HG03139 (cell line): ENCODE results near the gene TAX1BP3.

Experiments used
- ATAC-seq: cut with Tn5 transposase; IDR thresholded peaks from one replicate; pipeline ENCODE4 v1.9.1; 2021; ENCODE audit not compliant: unreplicated experiment

The TAX1BP3 gene

DNA sequence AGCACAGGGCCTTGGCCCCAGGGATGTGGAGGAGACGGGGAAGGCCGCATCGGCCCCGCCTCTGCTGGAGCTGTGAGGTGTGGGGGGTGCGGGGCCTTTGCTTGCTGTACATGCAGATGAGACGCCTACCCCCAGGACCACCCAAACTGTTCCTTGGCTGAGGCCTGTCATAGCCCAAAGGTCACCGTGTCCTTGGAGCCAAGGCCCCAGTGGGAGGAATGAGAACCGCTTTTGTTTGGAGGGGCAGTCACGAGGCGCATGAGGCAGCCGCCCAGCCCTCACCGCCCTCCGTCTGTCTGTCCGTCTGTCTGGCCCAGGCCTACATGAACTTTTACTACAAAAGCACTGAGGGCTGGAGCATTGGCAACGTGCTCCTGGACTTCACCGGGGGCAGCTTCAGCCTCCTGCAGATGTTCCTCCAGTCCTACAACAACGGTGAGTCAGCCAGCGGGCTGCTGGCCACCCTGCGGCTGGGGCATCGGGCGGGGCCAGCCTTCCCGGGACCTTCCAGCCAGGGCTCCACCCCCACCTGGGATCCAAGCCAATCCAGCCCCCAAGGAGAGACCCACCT lies 8.8 kb downstream of the TAX1BP3 start:
- ATAC-seq = no peak

DNA sequence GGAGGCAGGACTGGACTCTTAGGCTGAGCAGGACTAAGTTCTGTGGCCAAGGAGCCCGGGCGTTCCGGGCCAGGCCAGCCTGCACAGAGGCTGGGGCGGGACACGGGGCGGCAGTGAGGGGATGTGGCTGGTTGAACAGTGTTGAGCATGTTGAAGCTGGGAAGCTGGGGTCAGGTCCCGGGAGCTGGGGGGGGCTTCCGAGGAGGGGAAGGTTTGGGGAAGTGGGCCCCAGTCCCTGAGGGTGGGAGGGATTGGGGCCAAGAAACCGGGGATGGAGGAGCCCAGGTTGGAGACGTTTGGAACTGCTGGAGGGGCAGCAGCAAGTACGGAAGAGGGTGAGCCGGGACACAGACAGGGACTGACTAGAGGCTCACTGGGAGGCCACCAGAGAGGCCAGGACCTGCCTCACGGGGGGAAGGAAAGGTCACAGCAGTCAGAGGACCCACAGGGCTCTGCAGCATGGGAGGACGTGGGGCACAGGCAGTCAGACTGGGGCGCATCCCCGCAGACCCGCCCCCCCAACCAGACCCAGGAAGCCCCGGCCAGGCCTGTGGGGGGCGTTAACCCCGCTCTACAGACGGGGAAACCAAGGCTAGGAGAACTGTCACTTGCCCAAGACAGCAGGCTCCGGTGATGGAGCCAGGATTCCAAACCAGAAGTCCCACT lies 9.5 kb downstream of the TAX1BP3 start:
- ATAC-seq = no peak

DNA sequence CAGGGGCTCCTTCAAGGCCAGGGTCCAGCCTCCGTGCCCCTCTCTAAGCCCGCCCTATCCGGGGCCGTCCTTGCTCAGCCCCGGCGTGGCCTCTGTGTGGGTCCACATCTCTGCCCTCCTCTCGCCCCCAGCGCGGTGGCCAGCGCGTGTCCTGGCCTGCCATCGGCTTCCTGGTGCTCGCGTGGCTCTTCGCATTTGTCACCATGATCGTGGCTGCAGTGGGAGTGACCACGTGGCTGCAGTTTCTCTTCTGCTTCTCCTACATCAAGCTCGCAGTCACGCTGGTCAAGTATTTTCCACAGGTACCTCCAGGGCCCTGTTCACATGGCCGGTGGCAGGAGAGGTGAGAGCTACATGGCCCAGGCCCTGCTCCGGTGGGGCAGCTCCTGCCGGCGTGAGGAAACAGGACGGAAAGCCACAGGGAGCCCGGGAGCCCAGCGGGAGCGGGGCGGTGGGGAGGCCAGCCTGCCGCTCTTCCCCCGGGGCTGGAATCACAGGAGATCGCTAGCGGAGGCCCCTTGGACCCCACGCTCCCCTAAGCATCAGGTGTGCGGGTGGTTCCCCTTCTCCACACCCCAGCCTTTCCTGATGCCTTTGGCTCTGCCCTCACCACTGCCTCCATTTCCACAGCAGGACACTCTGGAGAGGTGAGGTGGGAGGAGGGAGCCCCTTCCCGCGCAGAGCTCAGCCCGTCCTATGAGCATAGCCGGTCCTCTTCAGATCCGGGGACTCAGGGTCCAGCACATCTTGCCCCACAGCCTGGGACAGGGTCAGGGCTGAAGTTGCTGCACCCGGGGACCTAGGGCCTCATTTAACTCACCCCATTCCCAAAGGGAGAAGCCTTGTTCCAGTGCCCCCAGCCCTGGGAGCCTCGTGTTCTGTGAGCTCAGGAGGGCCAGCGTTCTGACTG lies 10.2 kb downstream of the TAX1BP3 start:
- no peak for ATAC-seq

GRCh38 chr17:3657588-3657869 lies 10.8 kb downstream of the TAX1BP3 start:
- ATAC-seq = no peak

DNA sequence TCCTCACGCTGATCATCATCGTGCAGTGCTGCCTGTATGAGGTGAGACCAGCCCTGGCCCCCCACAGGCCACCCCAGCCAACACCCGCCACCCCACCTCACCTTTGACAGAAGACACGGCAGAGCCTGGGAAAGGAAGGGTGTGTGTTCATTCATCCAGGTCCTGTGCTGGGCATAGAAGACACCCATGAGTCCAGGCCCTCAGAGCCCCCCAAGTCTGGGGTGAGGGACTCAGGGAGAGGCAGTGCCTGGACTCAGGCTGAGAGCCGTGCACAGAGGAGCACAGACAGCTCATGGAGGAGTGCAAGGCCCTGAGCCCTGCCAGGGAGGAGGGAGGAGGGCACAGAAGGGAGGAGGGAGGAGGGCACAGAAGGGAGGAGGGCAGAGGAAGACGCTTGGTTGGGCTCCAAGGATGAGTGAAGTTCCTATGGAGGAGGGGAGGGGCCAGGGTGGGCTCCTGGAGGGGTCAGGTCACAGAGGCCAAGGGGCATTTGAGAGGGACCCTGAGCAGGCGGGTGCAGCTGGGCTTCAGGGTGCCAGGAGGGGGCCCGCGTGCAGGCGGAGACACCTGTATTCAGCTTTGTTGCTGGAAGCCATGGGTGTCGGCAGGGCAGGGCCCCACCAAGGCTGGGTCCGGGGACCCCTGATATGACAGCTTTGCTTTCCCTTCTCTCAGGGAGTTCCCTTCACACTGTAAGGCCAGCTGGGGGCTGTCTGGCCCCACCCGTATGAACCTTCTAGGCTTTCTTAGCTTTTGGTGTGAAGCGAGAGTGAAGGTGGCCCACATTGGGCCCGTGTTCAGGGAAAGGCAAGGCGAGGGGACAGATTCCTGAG lies 11.4 kb downstream of the TAX1BP3 start:
- ATAC-seq = no peak

GRCh38 chr17:3656353-3656752 lies 12.0 kb downstream of the TAX1BP3 start:
- no peak for ATAC-seq

GRCh38 chr17:3655766-3656165 lies 12.6 kb downstream of the TAX1BP3 start:
- no peak for ATAC-seq

GRCh38 chr17:3647769-3648555 lies 20.4 kb downstream of the TAX1BP3 start:
- no peak for ATAC-seq

- ATAC-seq = no peak
Observed at GRCh38 chr17:3647251-3647650, 21.1 kb downstream of the TAX1BP3 start.

DNA sequence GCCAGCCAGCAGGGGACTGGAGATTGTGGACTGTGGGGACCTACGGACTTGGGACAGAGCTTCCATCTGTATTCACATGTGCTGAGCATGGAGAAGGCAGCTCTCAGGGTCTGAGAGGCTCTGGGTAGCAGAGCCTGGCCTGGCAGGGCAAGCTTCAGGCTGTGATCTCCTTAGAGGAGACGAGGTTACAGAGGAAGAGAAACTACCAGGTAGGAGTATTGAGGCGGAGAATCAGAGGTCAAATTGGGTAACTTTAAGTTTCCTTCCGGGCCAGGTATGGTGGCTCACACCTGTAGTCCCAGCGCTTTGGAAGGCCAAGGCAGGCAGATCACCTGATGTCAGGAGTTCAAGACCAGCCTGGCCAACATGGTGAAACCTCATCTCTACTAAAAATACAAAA lies 23.1 kb downstream of the TAX1BP3 start:
- no peak for ATAC-seq

DNA sequence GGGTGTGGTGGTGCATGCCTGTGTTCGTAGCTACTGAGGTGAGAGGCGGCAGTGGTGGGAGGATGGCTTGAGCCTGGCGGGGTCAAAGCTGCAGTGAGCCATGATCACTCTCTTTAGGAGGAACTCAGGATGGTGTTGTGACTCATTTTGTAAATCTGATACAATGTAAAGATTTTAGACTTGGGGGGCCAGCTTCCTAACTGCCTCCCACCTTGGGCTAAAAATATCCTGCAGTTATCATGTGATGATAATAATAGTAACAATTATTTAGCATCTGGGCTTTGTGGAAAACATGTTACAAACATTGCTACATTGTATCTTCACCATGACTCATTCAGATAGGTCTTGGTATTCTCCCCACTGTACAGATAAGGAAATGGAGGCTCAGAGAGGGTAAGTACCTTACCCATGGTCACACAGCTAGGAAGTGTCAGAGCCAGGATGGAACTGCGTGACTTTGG lies 24.5 kb downstream of the TAX1BP3 start:
- no peak for ATAC-seq

GRCh38 chr17:3641717-3642486 lies 26.5 kb downstream of the TAX1BP3 start:
- ATAC-seq = no peak

DNA sequence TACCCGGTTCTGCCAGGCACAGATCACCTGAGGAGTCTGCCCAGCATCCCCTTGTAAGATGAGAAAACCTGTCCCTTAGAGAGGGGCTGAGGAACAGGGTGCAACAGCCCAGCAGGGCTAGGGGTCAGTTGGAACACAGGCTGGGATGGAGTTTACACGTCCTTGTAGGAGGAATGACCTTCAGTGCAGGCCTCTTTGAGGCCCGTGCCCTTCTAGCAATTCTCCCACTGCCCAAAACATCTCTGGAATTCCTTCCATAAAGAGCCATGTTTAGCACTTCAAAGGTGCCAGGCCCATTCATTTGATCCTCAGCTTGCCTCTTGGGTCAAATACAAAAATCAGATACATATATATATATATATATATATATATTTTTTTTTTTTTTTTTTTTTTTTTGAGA lies 27.4 kb downstream of the TAX1BP3 start:
- ATAC-seq = no peak

DNA sequence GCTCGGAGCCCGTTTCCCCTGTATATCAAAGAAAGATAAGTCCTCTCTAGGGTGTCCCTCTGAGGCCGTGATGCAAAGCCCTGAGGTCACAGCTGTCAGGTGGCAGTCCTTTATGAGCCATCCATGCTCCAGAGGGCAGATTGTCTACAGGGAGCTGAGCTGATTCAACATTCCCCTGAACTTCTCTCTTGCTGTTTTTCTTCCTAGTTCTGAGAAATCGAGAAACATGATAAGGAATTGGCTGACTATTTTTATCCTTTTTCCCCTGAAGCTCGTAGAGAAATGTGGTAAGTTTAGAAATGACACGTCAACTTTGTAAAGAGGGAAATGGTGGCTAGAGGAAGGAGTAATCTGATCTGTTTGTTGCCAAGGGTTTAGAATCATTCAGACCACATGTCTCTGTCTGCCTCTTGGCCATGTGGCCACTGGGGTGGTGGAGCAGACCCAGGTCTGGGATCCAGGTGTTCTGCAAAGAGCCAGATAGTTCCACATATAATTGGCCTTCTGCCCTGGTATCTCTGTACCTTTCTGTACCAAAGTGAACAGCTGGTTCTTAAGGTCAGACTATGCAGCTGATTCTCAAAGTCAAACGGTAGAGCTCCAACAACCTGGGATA lies 28.3 kb downstream of the TAX1BP3 start:
- ATAC-seq = no peak

DNA sequence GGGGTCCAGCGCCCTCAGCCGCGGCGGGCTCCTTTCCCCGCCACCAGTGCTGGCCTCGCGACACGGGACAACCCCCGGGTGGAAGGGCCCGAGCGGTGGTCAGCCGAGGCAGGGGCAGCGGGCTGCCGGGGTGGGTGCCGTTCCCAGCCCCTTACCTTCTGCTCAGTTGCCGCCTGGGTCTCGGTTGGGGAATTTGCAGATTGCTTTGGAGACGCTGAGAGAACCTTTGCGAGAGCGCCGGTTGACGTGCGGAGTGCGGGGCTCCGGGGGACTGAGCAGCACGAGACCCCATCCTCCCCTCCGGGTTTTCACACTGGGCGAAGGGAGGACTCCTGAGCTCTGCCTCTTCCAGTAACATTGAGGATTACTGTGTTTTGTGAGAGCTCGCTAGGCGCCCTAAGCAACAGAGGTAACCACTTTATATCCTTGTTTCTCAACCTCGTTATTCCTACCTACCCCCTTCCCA lies 31.4 kb downstream of the TAX1BP3 start:
- peak; percentile 6 for ATAC-seq

GRCh38 chr17:3636154-3636907 lies 32.0 kb downstream of the TAX1BP3 start, which contains the start of the genes CTNS and SHPK:
Gene CTNS (plus strand): TSS chr17:3636760. CDS start chr17:3640207, 3,447 bp downstream.
Gene SHPK (minus strand): TSS chr17:3636250. CDS start chr17:3636219, 31 bp downstream.
- peak; percentile 93 for ATAC-seq

DNA sequence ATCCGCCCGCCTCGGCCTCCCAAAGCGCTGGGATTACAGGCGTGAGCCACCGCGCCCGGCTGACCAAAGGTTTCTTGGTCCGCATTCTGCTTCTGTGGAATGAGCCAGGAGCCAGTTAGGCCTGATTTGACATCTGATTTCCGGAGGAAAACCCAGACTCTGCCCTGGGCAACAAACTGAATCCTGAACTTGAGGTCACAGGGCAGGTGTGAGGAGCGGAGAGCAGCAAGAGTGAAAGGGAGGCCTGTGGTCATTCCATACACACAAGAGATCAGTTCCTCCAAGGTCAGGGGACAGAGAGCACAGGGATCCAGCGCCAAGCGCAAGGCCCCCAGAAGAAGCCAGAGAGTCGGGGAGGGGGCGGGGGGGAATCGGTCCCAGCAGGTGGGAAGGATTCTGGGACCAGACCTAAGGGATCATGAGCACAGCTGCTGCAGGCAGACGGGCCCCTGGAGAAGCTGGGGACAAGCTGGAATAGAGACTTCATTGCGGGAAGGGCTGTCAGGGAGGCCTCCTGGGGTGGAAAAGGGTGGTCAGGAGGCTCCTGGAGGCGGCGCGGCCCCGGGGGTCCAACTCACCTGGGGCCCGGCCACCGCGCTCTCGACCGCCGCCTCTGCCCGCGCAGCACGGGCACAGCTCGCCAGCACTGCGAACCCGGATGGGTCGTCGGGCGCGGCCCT lies 32.8 kb downstream of the TAX1BP3 start:
- no peak for ATAC-seq

DNA sequence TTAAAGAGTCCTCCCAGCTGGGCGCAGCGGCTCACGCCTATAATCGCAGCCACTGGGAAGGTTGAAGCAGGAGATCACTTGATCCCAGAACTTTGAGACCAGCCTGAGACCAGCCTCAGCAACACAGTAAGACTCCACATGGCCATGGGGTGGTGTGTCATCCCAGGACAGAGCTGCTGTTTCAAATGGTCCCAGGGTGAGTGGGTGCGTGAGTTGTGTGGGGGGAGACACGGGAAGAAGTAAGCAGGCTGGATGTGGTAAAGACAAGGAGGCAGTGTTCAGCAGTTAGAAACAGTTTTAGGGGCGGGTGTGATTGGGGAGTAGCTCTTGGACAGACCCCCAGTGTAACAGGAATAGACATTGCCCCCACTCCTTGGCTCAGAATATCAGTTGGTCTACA lies 36.1 kb downstream of the TAX1BP3 start:
- no peak for ATAC-seq
